HepG2 (cell line): ENCODE measurements around the gene NBL1. TPM values are rescaled to one million over a fixed set of nuclear protein-coding genes. Genes with fewer than 3 reads are reported as not detected.
A peak's percentile ranks its signal among the peaks of the same experiment; 100 is the strongest.

Experiments
- ATAC-seq: fragments of 200-7000 bp; cut with Tn5 transposase; 3 replicates; pipeline ENCODE4 v1.9.1; 2020; ENCODE audit warnings: mild to moderate bottlenecking, moderate library complexity
- BruUV-seq: library from RNA; stranded (reverse); fragments of 400-500 nt; replicated peaks from 2 replicates; lab custom pipeline; 2021; lab: Mats Ljungman, UMichigan
- CTCF ChIA-PET: fragments of 300-600 bp; formaldehyde crosslinking; extraction: SDS; loops from one replicate; lab custom pipeline; 2021; ENCODE audit warnings: low total read pairs, inconsistent platforms, low intra/inter-chr PET ratio; lab: Yijun Ruan, JAX
- POLR2A ChIA-PET: fragments of 350-600 bp; sonication (Branson Sonifier 250); formaldehyde crosslinking; loops from one replicate; lab custom pipeline; 2020; ENCODE audit warnings: antibody characterized with exemption, inconsistent platforms; lab: Yijun Ruan, JAX
- DNase-seq: peaks from one replicate; pipeline ENCODE4 v3.0.0-alpha.2; 2015; ENCODE audit warnings: low spot score
- FAIRE-seq: peaks from 3 replicates; lab custom pipeline; 2011; peaks lifted over from hg19 to GRCh38; lab: Jason Lieb, UNC
- H2AFZ ChIP-seq: one replicate; pipeline ENCODE4 v1.6.1; 2011; ENCODE audit warnings: low read length, inconsistent platforms
- H3K27ac ChIP-seq: fragments of 300-600 bp; 3 replicates; pipeline ENCODE4 v1.8.0; 2011; ENCODE audit warnings: mixed run types, mild to moderate bottlenecking, mixed read lengths, low read length, inconsistent platforms; ENCODE audit not compliant: insufficient read depth; ENCODE audit errors: extremely low read length
- H3K27me3 ChIP-seq, 2 experiments: fragments of 200-600 bp in 1 of 2; 2 replicates in 1 of 2; 3 replicates in 1 of 2; pipeline versions ENCODE4 v1.6.0 to v1.8.0; 2011; ENCODE audit warnings: low read length in 2 of 2, mild to moderate bottlenecking in 2 of 2, moderate library complexity in 2 of 2, inconsistent platforms in 1 of 2; ENCODE audit not compliant: insufficient read depth in 2 of 2, control insufficient read depth in 1 of 2
- H3K36me3 ChIP-seq, 2 experiments: fragments of 200-600 bp in 1 of 2; replicated peaks in 1 of 2; 2 replicates in 1 of 2; 3 replicates in 1 of 2; pipeline versions ENCODE4 v1.5.1 to v1.8.0; 2011; ENCODE audit warnings: low read length in 2 of 2, inconsistent platforms in 1 of 2; ENCODE audit not compliant: insufficient read depth in 2 of 2, control insufficient read depth in 1 of 2
- H3K4me1 ChIP-seq: 2 replicates; pipeline ENCODE4 v1.5.1; 2012; ENCODE audit warnings: low read length, inconsistent platforms; ENCODE audit not compliant: insufficient read depth
- H3K4me2 ChIP-seq: 2 replicates; pipeline ENCODE4 v1.6.0; 2011; ENCODE audit warnings: low read depth, low read length, inconsistent platforms
- H3K4me3 ChIP-seq, 3 experiments: fragments of 200-600 bp in 1 of 3; sonication (generic), shearing (Covaris generic) in 1 of 3; replicated peaks in 1 of 3; 2 replicates each; pipeline ENCODE4 v1.5.1; 2011 to 2016; ENCODE audit warnings: low read length in 3 of 3, inconsistent platforms in 2 of 3, low read depth in 2 of 3, mild to moderate bottlenecking in 2 of 3, control low read depth in 1 of 3, mixed read lengths in 1 of 3; ENCODE audit not compliant: insufficient read depth in 1 of 3
- H3K79me2 ChIP-seq: one replicate; pipeline ENCODE4 v1.6.1; 2011; ENCODE audit warnings: low read length, inconsistent platforms; ENCODE audit not compliant: insufficient read depth
- H3K9ac ChIP-seq: 2 replicates; pipeline ENCODE4 v1.6.0; 2011; ENCODE audit warnings: mild to moderate bottlenecking, low read depth, low read length, inconsistent platforms; ENCODE audit not compliant: insufficient read depth
- H3K9me3 ChIP-seq: 2 replicates; pipeline ENCODE4 v1.5.1; 2012; ENCODE audit warnings: mild to moderate bottlenecking, low read length
- H4K20me1 ChIP-seq: 2 replicates; pipeline ENCODE4 v1.6.0; 2011; ENCODE audit warnings: inconsistent platforms, mild to moderate bottlenecking, low read length, moderate library complexity; ENCODE audit not compliant: insufficient read depth
- CENPT ChIP-seq: sonication (generic); formaldehyde crosslinking; IDR thresholded peaks from 2 replicates; pipeline ENCODE4 v1.8.0; 2022; ENCODE audit warnings: low read depth, mild to moderate bottlenecking, moderate library complexity, missing genetic modification reagents
- HHEX ChIP-seq: IDR thresholded peaks from 2 replicates; pipeline ENCODE4 v1.6.1; 2016; ENCODE audit warnings: control low read depth
- MAZ ChIP-seq, 2 experiments: sonication (generic) in 1 of 2; formaldehyde crosslinking in 1 of 2; IDR thresholded peaks; 2 replicates each; pipeline versions ENCODE4 v1.5.0 to v1.6.1; 2012 to 2020; ENCODE audit warnings: low read depth in 2 of 2, mild to moderate bottlenecking in 2 of 2, borderline replicate concordance in 1 of 2, improper control_type of control experiment in 1 of 2, low read length in 1 of 2, missing genetic modification reagents in 1 of 2, moderate library complexity in 1 of 2
- NCOA5 ChIP-seq: sonication (generic); formaldehyde crosslinking; IDR thresholded peaks from 2 replicates; pipeline ENCODE4 v1.4.0; 2020; ENCODE audit warnings: missing genetic modification reagents
- SSRP1 ChIP-seq: IDR thresholded peaks from 2 replicates; pipeline ENCODE4 v1.6.1; 2016; ENCODE audit warnings: control low read depth
- ZBTB7A ChIP-seq: sonication (generic); formaldehyde crosslinking; IDR thresholded peaks from 2 replicates; pipeline ENCODE4 v1.8.0; 2022; ENCODE audit warnings: mild to moderate bottlenecking, missing genetic modification reagents
- ZKSCAN8 ChIP-seq: IDR thresholded peaks from 2 replicates; pipeline ENCODE4 v1.6.1; 2016; ENCODE audit warnings: borderline replicate concordance, missing genetic modification reagents, missing compliant biosample characterization
- ZNF619 ChIP-seq: sonication (generic); formaldehyde crosslinking; IDR thresholded peaks from 2 replicates; pipeline ENCODE4 v1.4.0; 2020; ENCODE audit warnings: mild to moderate bottlenecking, missing genetic modification reagents
- ZNF776 ChIP-seq: sonication (generic); formaldehyde crosslinking; IDR thresholded peaks from 2 replicates; pipeline ENCODE4 v1.4.0; 2020; ENCODE audit warnings: mild to moderate bottlenecking, missing genetic modification reagents
- WGBS: methylation state at CpG from one replicate; pipeline ENCODE4 v1.1.6; 2017; ENCODE audit warnings: low lambda C conversion rate; 5-methylcytosine and 5-hydroxymethylcytosine counted together
- in situ Hi-C: cut with HindIII; loops from 2 replicates; pipeline ENCODE4 v1.10.0; 2017; ENCODE audit warnings: low pct_unique_long_range_greater_than_20kb; ENCODE audit not compliant: extremely low pct_ligation_motif_present
- intact Hi-C: fragments of 100-400 bp; cut with micrococcal nuclease; formaldehyde crosslinking; loops from one replicate; pipeline ENCODE4 v1.10.0; 2022; ENCODE audit not compliant: unreplicated experiment
- polyA plus RNA-seq, 8 experiments: library from polyadenylated mRNA; depleted of rRNA in 3 of 8; stranded (reverse) in 7 of 8; unstranded in 1 of 8; fragments of >200 nt; fragmentation: Illumina TruSeq in 4 of 8; extraction: Trizol in 4 of 8; gene quantifications; 2 replicates each; pipeline versions ENCODE4 v1.2.1 to v1.2.3, GENCODE V29; 2011 to 2016; ENCODE audit warnings: low read depth in 4 of 8, missing spikeins in 1 of 8, mixed read lengths in 1 of 8; ENCODE audit not compliant: insufficient read depth in 1 of 8
- total RNA-seq, 5 experiments: library from RNA; depleted of rRNA; stranded (reverse); fragments of >200 nt; fragmentation: Illumina TruSeq; extraction: Trizol; gene quantifications; 2 replicates each; pipeline ENCODE4 v1.2.3, GENCODE V29; 2016; ENCODE audit warnings: low read depth in 1 of 5
- TF ChIP-seq, protein P1 (sequence below): sonication (generic); formaldehyde crosslinking; IDR thresholded peaks from 2 replicates; pipeline ENCODE4 v1.4.0; 2020; ENCODE audit warnings: missing genetic modification reagents, borderline replicate concordance
- TF ChIP-seq, protein P2 (sequence below): sonication (generic); formaldehyde crosslinking; conservative IDR thresholded peaks from 2 replicates; pipeline ENCODE4 v1.4.0; 2020; ENCODE audit warnings: missing genetic modification reagents
- TF ChIP-seq, protein P3 (sequence below): IDR thresholded peaks from 2 replicates; pipeline ENCODE4 v1.6.1; 2016; ENCODE audit warnings: mild to moderate bottlenecking

The NBL1 gene
- total and polyA plus RNA-seq, 2 of the 13 experiments (the other 11 are each of a cell fraction or from before 2014, with no cell fraction given): 2.7 to 13.8 TPM

DNA sequence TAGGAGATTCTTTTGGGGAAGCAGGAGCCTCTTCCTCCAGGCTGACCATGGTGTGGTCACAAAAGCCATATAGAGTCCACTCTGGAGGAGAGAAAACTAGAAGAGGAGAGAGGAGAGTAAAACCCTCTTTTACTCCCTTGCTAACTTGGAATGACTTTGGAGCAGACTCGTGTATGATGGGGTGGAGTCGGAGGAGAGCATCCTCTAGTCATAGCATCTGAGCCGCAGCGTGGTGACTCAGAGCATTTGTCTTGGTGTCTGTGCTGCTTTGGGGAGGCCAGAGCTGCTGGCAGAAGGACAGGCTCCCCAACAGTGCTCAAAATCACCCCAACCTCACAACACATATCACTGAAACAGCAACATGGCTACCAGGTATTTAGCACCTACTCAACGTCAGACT, 31.7 kb downstream of the NBL1 start:
- Histone ChIP-seq H3K36me3 (no peaks in the 10 kb centered on the region), H3K27ac (no peak overlapping the region), H3K79me2 (no peaks in the 10 kb centered on the region), H3K4me3 (no peak overlapping the region), H3K4me2 (no peak overlapping the region), H4K20me1 (peaks cover 4% of the 10 kb centered on the region; the same call in 1 of the 2 replicates), H3K4me1 (no peaks in the 10 kb centered on the region), H3K9ac (no peak overlapping the region), H2AFZ (no peak overlapping the region), H3K27me3 (peaks cover 0 to 7% of the 10 kb centered on the region in 2 experiments; a peak in 2 of 5 replicates), H3K9me3 (no peaks in the 10 kb centered on the region)
- ChIA-PET POLR2A (no interaction called here), CTCF (no interaction called here)
- no peak for TF ChIP-seq ZKSCAN8 (CRISPR knock-in tag)
- BruUV-seq: no TSS peak
- intact Hi-C loops (no loop called here), in situ Hi-C loops (no loop called here)
- 34% methylated on average over 5 of the region's 5 CpGs for WGBS
- ATAC-seq (no peak), DNase-seq (no peak), FAIRE-seq (no peak)

DNA sequence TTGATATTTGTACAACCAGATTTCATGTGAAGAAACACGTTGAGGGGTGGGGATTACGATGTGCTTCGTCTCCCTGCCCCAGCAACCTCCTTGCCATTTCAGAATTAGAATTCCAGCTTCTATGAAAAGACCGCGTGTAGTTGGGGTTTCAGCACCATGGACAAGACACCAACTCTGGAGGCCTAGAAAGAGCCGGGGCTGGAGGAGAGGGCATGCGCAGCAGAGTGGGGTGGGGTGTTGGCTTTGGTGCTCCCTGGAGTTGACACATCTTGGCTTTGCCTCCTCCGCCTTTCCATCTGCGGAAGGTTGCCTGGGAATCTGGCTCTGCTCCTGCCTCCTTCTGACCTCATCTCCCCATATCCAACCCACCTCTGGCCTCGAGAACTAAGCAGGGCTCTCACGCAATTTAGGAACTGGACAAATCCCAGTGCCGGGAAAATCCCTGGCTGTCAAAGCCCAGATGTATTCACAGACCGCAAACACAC, 32.4 kb downstream of the NBL1 start:
- ChIA-PET POLR2A (no interaction called here), CTCF (no interaction called here)
- Histone ChIP-seq H3K4me1 (no peaks in the 10 kb centered on the region), H3K9ac (no peak overlapping the region), H3K9me3 (no peaks in the 10 kb centered on the region), H3K27me3 (peaks cover 0 to under 1% of the 10 kb centered on the region in 2 experiments; a peak in 1 of 5 replicates), H3K36me3 (no peaks in the 10 kb centered on the region), H3K4me2 (no peak overlapping the region), H3K79me2 (no peaks in the 10 kb centered on the region), H3K27ac (no peak overlapping the region), H3K4me3 (no peak overlapping the region), H4K20me1 (peaks cover 4% of the 10 kb centered on the region; the same call in 1 of the 2 replicates), H2AFZ (no peak overlapping the region)
- ATAC-seq (peak; percentile 66), FAIRE-seq (no peak), DNase-seq (peak; percentile 38)
- BruUV-seq: no TSS peak
- intact Hi-C loops (no loop called here), in situ Hi-C loops (no loop called here)
- 10% methylated on average over 8 of the region's 13 CpGs for WGBS
- TF ChIP-seq, protein P1, sequence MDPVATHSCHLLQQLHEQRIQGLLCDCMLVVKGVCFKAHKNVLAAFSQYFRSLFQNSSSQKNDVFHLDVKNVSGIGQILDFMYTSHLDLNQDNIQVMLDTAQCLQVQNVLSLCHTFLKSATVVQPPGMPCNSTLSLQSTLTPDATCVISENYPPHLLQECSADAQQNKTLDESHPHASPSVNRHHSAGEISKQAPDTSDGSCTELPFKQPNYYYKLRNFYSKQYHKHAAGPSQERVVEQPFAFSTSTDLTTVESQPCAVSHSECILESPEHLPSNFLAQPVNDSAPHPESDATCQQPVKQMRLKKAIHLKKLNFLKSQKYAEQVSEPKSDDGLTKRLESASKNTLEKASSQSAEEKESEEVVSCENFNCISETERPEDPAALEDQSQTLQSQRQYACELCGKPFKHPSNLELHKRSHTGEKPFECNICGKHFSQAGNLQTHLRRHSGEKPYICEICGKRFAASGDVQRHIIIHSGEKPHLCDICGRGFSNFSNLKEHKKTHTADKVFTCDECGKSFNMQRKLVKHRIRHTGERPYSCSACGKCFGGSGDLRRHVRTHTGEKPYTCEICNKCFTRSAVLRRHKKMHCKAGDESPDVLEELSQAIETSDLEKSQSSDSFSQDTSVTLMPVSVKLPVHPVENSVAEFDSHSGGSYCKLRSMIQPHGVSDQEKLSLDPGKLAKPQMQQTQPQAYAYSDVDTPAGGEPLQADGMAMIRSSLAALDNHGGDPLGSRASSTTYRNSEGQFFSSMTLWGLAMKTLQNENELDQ (CRISPR knock-in tag): no peak
- TF ChIP-seq NCOA5 (CRISPR knock-in tag) (no peak), CENPT (no peak), SSRP1 (CRISPR knock-in tag) (no peak), MAZ (IDR thresholded peaks at IDR 0.05; ENCODE audit: borderline replicate concordance, low read depth, low read length) (no peak), MAZ (CRISPR knock-in tag; IDR thresholded peaks at IDR 0.05; ENCODE audit: low read depth) (no peak), ZBTB7A (CRISPR knock-in tag) (no peak), ZNF776 (CRISPR knock-in tag) (no peak), ZNF619 (CRISPR knock-in tag) (no peak), HHEX (CRISPR knock-in tag) (no peak)
- TF ChIP-seq, protein P2, sequence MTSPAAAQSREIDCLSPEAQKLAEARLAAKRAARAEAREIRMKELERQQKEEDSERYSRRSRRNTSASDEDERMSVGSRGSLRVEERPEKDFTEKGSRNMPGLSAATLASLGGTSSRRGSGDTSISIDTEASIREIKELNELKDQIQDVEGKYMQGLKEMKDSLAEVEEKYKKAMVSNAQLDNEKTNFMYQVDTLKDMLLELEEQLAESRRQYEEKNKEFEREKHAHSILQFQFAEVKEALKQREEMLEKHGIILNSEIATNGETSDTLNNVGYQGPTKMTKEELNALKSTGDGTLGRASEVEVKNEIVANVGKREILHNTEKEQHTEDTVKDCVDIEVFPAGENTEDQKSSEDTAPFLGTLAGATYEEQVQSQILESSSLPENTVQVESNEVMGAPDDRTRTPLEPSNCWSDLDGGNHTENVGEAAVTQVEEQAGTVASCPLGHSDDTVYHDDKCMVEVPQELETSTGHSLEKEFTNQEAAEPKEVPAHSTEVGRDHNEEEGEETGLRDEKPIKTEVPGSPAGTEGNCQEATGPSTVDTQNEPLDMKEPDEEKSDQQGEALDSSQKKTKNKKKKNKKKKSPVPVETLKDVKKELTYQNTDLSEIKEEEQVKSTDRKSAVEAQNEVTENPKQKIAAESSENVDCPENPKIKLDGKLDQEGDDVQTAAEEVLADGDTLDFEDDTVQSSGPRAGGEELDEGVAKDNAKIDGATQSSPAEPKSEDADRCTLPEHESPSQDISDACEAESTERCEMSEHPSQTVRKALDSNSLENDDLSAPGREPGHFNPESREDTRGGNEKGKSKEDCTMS (CRISPR knock-in tag): no peak
- TF ChIP-seq, protein P3, sequence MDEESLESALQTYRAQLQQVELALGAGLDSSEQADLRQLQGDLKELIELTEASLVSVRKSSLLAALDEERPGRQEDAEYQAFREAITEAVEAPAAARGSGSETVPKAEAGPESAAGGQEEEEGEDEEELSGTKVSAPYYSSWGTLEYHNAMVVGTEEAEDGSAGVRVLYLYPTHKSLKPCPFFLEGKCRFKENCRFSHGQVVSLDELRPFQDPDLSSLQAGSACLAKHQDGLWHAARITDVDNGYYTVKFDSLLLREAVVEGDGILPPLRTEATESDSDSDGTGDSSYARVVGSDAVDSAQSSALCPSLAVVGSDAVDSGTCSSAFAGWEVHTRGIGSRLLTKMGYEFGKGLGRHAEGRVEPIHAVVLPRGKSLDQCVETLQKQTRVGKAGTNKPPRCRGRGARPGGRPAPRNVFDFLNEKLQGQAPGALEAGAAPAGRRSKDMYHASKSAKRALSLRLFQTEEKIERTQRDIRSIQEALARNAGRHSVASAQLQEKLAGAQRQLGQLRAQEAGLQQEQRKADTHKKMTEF (CRISPR knock-in tag): no peak
